Measurements from ENCODE around the gene SLC12A6.

The SLC12A6 gene

DNA sequence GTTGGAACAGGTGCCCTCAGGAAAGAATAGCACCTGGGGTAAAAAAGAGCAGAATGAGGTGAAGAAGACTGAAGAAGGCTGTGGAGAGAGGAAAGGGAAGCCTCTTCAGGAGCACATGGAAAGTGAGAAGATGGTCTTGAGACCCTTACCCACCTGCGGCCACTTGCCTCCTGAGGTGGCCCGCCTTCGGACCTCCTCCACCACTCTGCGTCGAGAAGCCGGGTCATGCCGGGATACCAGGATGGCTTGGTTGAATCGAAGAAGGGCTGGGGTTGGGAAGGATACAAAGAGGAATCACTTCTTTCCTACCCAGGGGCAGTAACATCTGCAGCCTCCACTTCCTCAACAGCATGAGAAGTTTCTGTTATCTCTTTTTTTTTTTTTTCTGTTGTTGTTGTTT is 26.5 kb upstream of the SLC12A6 start:
- Histone ChIP-seq H3K9ac (ENCODE audit: insufficient read length, low read depth) (no peak overlapping the region), H3K27me3 (ENCODE audit: insufficient read depth, insufficient read length) (no peaks in the 10 kb centered on the region), H3K4me1 (ENCODE audit: insufficient read depth, insufficient read length) (peaks cover 8% of the 10 kb centered on the region), H3K36me3 (ENCODE audit: insufficient read depth, insufficient read length, low read length) (peaks cover 50% of the 10 kb centered on the region), H3K4me3 (ENCODE audit: insufficient read length, low read depth) (no peak overlapping the region), H3K9me3 (ENCODE audit: insufficient read depth, low read length) (no peaks in the 10 kb centered on the region)
- TF ChIP-seq ZNF274 (IDR thresholded peaks at IDR 0.05; ENCODE audit: low read depth, low read length) (no peak), YY1 (IDR thresholded peaks at IDR 0.05; ENCODE audit: insufficient read depth, insufficient read length) (no peak), SUZ12 (IDR thresholded peaks at IDR 0.05; ENCODE audit: extremely low read depth, insufficient read depth, insufficient read length) (no peak)
- DNase-seq (ENCODE audit: low read depth, low spot score): no peak

- TF ChIP-seq YY1 (IDR thresholded peaks at IDR 0.05; ENCODE audit: insufficient read depth, insufficient read length): no peak
- no peak for TF ChIP-seq SUZ12 (IDR thresholded peaks at IDR 0.05; ENCODE audit: extremely low read depth, insufficient read depth, insufficient read length)
- no peak for TF ChIP-seq ZNF274 (IDR thresholded peaks at IDR 0.05; ENCODE audit: low read depth, low read length)
- Histone ChIP-seq H3K9me3 (ENCODE audit: insufficient read depth, low read length) (no peaks in the 10 kb centered on the region), H3K27me3 (ENCODE audit: insufficient read depth, insufficient read length) (no peaks in the 10 kb centered on the region), H3K4me1 (ENCODE audit: insufficient read depth, insufficient read length) (peaks cover 10% of the 10 kb centered on the region), H3K4me3 (ENCODE audit: insufficient read length, low read depth) (no peak overlapping the region), H3K36me3 (ENCODE audit: insufficient read depth, insufficient read length, low read length) (peaks cover 67% of the 10 kb centered on the region), H3K9ac (ENCODE audit: insufficient read length, low read depth) (no peak overlapping the region)
- no peak for DNase-seq (ENCODE audit: low read depth, low spot score)
Measured at GRCh38 chr15:34362047-34362773, 24.6 kb upstream of the SLC12A6 start.

DNA sequence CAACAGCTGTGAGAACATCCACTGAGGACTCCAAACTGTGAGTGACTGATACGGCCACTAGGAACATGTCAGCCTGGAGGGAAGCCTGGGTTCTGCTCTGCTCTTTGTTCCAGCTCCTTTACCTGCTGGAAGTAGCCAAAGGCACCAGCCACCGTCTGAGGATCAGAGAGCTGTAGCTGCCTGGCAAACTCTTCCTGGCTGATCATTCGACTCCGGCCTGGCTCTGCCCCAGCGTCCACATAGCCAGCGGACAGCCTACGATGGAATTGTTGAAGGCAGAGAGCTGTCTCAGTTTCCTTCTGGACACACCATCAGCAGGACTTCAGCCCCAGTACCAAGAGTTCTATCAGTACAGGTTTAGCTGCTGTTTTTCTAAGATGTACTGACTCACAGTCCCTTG is 23.7 kb upstream of the SLC12A6 start:
- Histone ChIP-seq H3K9me3 (ENCODE audit: insufficient read depth, low read length) (no peaks in the 10 kb centered on the region), H3K4me3 (ENCODE audit: insufficient read length, low read depth) (no peak overlapping the region), H3K4me1 (ENCODE audit: insufficient read depth, insufficient read length) (peaks cover 10% of the 10 kb centered on the region), H3K27me3 (ENCODE audit: insufficient read depth, insufficient read length) (no peaks in the 10 kb centered on the region), H3K36me3 (ENCODE audit: insufficient read depth, insufficient read length, low read length) (peaks cover 75% of the 10 kb centered on the region), H3K9ac (ENCODE audit: insufficient read length, low read depth) (no peak overlapping the region)
- DNase-seq (ENCODE audit: low read depth, low spot score): no peak
- TF ChIP-seq ZNF274 (IDR thresholded peaks at IDR 0.05; ENCODE audit: low read depth, low read length) (no peak), SUZ12 (IDR thresholded peaks at IDR 0.05; ENCODE audit: extremely low read depth, insufficient read depth, insufficient read length) (no peak), YY1 (IDR thresholded peaks at IDR 0.05; ENCODE audit: insufficient read depth, insufficient read length) (no peak)

GRCh38 chr15:34360298-34360697 is 22.7 kb upstream of the SLC12A6 start:
- no peak for DNase-seq (ENCODE audit: low read depth, low spot score)
- Histone ChIP-seq H3K4me1 (ENCODE audit: insufficient read depth, insufficient read length) (peaks cover 4% of the 10 kb centered on the region), H3K9me3 (ENCODE audit: insufficient read depth, low read length) (no peaks in the 10 kb centered on the region), H3K36me3 (ENCODE audit: insufficient read depth, insufficient read length, low read length) (peaks cover 83% of the 10 kb centered on the region), H3K27me3 (ENCODE audit: insufficient read depth, insufficient read length) (no peaks in the 10 kb centered on the region), H3K4me3 (ENCODE audit: insufficient read length, low read depth) (no peak overlapping the region), H3K9ac (ENCODE audit: insufficient read length, low read depth) (no peak overlapping the region)
- no peak for TF ChIP-seq YY1 (IDR thresholded peaks at IDR 0.05; ENCODE audit: insufficient read depth, insufficient read length)
- TF ChIP-seq SUZ12 (IDR thresholded peaks at IDR 0.05; ENCODE audit: extremely low read depth, insufficient read depth, insufficient read length): no peak
- TF ChIP-seq ZNF274 (IDR thresholded peaks at IDR 0.05; ENCODE audit: low read depth, low read length): no peak

GRCh38 chr15:34359416-34359815 is 21.8 kb upstream of the SLC12A6 start:
- Histone ChIP-seq H3K4me1 (ENCODE audit: insufficient read depth, insufficient read length) (peaks cover 2% of the 10 kb centered on the region), H3K4me3 (ENCODE audit: insufficient read length, low read depth) (no peak overlapping the region), H3K27me3 (ENCODE audit: insufficient read depth, insufficient read length) (no peaks in the 10 kb centered on the region), H3K36me3 (ENCODE audit: insufficient read depth, insufficient read length, low read length) (peaks cover 84% of the 10 kb centered on the region), H3K9ac (ENCODE audit: insufficient read length, low read depth) (no peak overlapping the region), H3K9me3 (ENCODE audit: insufficient read depth, low read length) (no peaks in the 10 kb centered on the region)
- TF ChIP-seq SUZ12 (IDR thresholded peaks at IDR 0.05; ENCODE audit: extremely low read depth, insufficient read depth, insufficient read length): no peak
- TF ChIP-seq ZNF274 (IDR thresholded peaks at IDR 0.05; ENCODE audit: low read depth, low read length): no peak
- no peak for TF ChIP-seq YY1 (IDR thresholded peaks at IDR 0.05; ENCODE audit: insufficient read depth, insufficient read length)
- DNase-seq (ENCODE audit: low read depth, low spot score): no peak

- Histone ChIP-seq H3K4me3 (ENCODE audit: insufficient read length, low read depth) (no peak overlapping the region), H3K9ac (ENCODE audit: insufficient read length, low read depth) (no peak overlapping the region), H3K4me1 (ENCODE audit: insufficient read depth, insufficient read length) (peaks cover 2% of the 10 kb centered on the region), H3K27me3 (ENCODE audit: insufficient read depth, insufficient read length) (no peaks in the 10 kb centered on the region), H3K9me3 (ENCODE audit: insufficient read depth, low read length) (no peaks in the 10 kb centered on the region), H3K36me3 (ENCODE audit: insufficient read depth, insufficient read length, low read length) (peaks cover 83% of the 10 kb centered on the region)
- TF ChIP-seq ZNF274 (IDR thresholded peaks at IDR 0.05; ENCODE audit: low read depth, low read length): no peak
- no peak for TF ChIP-seq YY1 (IDR thresholded peaks at IDR 0.05; ENCODE audit: insufficient read depth, insufficient read length)
- TF ChIP-seq SUZ12 (IDR thresholded peaks at IDR 0.05; ENCODE audit: extremely low read depth, insufficient read depth, insufficient read length): no peak
- DNase-seq (ENCODE audit: low read depth, low spot score): no peak
Measured at GRCh38 chr15:34358948-34359347, 21.4 kb upstream of the SLC12A6 start.

DNA sequence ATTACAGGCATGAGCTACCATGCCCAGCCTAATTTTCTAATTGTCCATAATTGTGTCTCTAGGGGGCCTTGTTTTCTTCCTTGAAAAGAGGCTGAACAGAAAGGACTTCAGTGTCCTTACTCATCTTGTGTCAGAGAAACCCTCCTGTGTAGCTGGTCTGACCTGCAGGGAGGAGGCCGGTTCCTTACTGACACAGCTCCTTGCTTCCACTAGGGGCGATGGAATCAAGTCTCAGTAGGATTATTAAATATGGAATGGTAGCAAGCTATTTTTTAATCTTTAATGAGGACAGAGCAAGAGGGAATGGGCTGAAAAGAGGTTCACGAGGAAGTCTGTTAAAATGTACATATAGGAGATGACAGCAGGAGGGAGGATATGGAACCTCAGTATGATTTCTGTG is 20.8 kb upstream of the SLC12A6 start:
- Histone ChIP-seq H3K27me3 (ENCODE audit: insufficient read depth, insufficient read length) (no peaks in the 10 kb centered on the region), H3K4me3 (ENCODE audit: insufficient read length, low read depth) (no peak overlapping the region), H3K4me1 (ENCODE audit: insufficient read depth, insufficient read length) (peaks cover 2% of the 10 kb centered on the region), H3K9me3 (ENCODE audit: insufficient read depth, low read length) (no peaks in the 10 kb centered on the region), H3K36me3 (ENCODE audit: insufficient read depth, insufficient read length, low read length) (peaks cover 78% of the 10 kb centered on the region), H3K9ac (ENCODE audit: insufficient read length, low read depth) (no peak overlapping the region)
- TF ChIP-seq SUZ12 (IDR thresholded peaks at IDR 0.05; ENCODE audit: extremely low read depth, insufficient read depth, insufficient read length) (no peak), YY1 (IDR thresholded peaks at IDR 0.05; ENCODE audit: insufficient read depth, insufficient read length) (no peak), ZNF274 (IDR thresholded peaks at IDR 0.05; ENCODE audit: low read depth, low read length) (no peak)
- no peak for DNase-seq (ENCODE audit: low read depth, low spot score)
